Measurements from ENCODE around the gene PDLIM3.
"Not testable (repeated sequence)": the region's sequence is repeated elsewhere in the genome, so short reads cannot be mapped to it uniquely, and the experiment has no call there.

Gene PDLIM3

DNA sequence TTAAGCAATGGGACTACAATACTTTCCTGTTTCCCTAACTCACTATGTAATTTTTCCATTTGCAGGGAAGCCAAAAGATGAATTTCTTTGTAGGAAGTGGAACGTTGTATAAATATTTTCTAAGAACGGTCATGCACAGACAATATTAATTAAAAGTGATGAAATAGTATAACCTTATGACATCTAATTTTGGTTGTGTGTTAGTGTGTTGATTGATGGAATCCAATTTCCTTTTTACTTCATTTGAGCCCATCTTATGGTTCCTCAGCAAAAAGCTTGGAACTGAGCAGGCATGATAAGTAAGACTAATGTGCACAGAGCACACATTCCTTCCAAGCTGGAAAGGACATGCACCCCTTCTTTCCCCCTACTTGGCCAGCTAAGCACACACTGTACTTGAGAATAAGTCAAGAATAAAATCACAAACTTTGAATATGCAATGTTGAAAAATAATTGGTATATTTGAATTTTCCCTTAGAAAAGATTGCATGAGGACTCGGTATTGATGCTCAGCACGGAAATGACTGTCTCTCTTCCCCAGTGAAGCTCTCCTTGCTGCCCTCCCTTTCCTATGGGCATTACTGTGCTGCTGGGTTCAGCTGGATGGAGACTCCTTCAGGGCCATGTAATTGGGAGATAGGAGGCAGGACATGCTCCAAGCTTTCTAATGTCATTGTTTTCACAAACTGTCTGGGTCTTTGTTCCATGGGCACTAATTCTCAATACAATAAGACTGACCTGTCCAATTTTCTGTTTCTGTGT, 19.2 kb upstream of the PDLIM3 start:
- no peak for DNase-seq

DNA sequence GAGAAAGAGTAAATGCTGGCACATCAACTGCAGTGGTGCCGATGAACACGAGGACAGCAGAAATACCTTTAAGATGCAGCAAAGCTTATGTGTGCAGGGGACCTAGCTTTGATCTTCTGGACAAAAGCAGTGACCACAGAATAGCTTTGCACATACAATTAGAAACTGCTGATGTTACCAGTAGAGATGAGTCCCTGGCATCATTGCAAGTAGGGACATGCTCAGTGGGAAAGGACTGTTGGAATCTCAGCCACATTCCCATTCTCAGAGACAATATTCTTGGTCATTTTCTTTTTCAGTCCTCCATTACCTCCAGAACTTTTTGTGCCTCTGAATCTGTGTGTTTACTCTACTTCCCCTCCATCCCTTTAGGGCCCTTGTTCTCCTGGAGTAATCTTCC, 16.9 kb upstream of the PDLIM3 start:
- no peak for DNase-seq

DNA sequence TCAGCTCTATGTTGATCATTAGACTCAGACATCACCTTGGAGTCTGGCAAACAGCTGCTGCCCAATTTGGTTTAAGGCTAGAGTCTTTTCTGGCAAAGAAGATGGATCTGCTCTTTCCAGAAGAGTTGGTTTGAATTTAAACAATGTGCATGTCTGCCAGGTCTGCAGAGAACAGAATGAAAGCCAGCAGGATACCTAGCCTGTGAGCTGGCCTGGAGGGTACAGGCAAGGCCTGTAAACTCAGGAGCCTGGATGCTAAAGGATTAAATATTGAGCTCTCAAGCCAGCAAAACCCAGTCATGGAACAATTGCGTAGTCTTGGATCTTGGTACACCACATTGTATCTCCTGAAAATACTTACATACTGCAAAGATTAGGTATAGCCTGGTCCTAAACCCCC, 15.6 kb upstream of the PDLIM3 start:
- no peak for DNase-seq

DNA sequence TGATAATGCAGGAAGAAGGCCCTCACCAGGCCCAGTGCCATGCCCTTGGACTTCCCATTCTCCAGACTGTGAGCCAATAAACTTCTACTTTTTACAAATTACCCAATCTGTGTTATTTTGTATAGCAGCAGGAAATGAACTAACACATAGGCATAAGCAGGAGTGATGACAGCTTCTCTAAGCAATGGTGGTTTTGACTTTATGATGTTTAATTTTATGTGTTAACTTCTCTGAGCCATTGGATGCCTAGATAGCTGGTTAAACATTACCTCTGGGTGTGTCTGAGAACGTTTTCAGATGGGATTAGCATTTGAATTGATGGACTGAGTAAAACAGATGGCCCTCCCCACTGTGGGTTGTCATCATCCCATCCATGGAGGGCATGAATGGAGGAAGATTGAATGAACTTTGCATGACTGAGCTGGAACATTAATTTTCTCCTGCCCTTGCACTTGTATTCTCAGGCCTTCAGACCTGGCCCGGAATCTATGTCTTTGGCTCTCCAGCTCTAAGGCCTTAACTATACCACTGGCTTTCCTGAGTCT, 13.9 kb upstream of the PDLIM3 start:
- no peak for DNase-seq

DNA sequence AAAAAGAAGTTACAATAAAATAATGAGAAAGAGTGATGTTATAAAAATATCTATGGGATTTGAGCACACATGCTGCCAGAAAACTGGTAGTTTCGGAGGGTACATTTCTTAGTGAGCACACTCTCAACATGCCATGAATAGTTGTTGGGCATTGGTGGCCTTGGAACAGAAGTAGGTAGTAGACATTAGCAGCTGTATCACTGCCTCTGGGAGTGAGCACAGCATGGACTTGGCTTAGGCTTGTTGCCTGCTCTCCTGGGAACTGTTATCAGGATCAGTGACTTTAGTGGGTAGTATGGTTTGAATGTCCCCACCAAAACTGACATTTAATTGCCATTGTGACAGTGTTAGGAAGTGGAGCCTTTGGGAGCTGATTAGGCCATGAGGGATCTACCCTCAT, 13.3 kb upstream of the PDLIM3 start:
- DNase-seq, result no peak

DNA sequence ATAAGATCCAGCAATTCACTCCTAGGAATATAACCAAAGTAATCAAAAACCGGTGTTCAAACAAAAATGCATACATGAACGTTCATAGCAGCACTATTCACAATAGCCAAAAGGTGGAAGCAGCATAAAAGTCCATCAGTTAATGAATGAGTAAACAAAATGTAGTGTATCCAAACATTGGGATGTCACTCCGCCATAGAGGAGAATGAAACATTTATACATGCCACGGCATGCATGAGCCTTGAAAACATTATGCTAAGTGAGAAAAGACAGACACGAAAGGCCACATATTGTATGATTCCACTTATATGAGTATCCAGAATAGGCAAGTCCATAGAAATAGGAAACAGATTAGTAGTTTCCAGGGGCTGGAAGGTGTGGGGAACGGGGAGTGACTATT, 11.0 kb upstream of the PDLIM3 start:
- no peak for DNase-seq

DNA sequence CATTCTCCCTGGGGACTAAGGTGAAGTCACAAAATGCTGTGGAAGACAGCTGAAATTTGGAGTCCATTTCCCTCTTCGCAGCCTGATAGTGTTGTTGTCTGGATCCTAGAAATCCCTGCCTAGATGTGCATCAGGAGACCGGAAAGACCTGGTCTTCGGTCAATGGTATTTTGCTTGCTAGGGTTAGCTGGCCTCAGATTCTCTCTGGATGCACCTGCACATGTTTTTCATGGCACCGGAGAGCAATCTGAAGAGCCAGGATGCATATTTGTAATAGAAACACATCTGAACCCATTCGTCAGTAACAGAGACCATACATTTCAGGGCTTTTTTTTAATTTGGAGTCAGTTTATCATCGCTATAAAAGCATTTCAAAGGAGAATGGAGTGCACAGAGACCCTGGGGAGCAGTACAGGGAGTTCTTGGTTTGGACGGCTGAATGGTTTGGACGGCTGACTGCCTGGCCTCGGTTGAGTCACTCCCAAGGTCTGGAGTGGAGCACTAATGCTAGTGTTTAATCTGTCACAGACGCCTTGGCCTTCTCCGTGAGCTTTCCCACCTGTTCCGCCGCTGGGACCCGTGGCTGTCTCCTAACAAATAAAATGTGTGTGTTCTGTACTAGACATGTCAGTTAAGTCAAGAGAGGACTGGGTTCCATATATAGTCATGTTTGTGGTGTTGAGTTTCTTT, 7.5 kb upstream of the PDLIM3 start:
- DNase-seq, result no peak

DNA sequence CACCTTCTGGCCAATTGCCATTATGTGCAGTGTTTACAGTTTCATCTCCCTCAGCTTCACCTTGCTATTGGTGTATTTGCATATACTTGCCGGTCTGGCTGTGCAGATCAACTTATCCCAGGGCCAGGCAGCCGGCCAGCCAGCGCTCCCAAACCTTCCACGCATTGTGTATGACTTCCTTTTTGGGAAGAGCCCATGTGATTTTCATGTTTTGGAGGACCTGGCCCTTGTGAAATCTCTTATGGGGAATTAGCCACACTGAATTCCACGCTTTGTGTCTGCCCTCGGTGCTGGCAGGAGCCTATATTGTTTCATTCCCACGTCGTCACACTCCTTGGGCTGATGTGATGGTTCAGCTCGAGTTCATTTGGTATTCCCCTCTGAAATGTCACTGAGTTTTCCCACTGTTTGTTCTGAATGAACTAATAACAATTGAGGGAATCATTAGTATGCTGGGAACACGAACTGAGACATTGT, 6.0 kb upstream of the PDLIM3 start:
- peak in 19 of 51 donors; percentile 4 to 58 (median 35) for DNase-seq

DNA sequence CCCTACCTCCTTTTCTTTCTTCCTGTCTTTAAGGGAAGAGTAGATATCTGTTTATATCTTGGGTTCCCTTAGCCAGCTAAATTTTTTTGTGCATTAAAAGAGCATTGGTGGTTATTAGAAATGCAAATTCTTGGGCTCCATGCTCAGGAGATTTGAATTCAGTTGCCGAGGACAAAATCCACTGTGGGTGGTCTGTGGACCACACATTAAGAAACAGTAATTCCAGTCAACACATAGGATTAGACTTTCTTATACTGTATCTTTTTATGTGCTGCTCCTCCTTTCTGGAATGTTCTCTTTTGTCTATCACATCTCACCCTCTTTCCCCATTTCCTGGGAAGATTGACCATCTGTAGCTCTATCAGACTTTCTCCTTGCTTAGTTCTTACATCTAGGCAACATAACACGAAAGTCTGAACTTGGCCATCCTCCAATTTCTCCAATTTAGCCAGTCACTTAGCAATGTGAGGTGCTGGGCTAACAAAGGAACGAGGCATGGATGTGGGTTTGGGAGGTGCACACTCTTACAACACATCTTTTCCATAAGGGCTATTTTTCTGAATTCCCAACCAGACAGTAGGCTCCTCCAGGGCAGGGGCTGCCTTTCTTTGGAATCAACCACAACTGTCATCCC, 5.3 kb upstream of the PDLIM3 start:
- DNase-seq, result no peak

DNA sequence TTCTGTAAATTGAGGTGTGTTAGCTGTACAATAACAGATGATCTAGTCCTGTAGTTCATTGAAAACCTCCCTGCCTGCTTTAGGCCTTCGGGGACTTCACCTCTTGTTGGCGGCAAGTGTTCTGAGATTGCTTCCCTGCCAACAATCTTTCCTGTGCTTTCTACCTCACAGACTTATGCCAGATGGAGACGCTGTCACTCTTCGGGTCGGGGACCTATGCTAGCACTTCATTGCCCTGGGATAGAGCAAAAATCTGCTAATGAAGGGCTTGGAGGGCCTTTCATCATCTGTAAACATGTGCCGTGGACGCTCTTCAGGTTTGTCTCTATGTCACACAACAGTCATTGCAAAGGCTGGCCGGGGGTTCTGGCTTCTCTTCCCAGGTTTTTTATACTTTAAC, 4.7 kb upstream of the PDLIM3 start:
- DNase-seq, result no peak

DNA sequence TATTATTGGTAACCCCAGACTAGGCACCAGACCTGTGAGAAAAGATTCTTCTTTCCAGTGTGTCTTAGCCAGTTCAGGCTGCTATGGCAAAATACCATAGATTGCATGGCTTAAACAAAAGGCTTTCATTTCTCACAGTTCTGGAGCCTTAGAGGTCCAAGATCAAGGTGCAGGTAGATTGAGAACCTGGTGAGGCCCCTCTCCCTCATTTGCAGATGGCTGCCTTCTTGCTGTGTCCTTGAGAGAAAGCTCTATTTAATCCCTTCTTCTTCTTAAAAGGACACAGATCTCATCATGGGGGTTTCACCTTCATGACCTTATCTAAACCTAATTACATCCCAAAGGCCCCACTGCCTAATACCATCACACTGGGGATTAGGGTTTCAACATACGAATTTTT, 3.5 kb upstream of the PDLIM3 start:
- DNase-seq, result no peak

DNA sequence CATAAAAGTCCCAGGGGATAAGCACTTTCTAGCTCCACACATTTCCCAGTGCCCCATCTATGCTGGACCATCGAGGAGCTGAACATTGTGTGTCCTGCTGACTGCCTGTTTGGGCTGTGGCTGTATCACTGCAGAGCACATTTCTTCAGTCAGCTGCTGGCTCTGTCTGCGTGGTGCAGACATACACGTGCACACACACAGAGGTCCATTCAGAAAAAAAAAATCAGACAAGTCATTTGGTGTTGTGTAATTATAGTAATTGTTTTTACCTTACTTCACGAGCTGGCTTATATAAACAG, 1.1 kb upstream of the PDLIM3 start:
- DNase-seq, result peak in 13 of 51 donors; percentile 3 to 52 (median 19)

DNA sequence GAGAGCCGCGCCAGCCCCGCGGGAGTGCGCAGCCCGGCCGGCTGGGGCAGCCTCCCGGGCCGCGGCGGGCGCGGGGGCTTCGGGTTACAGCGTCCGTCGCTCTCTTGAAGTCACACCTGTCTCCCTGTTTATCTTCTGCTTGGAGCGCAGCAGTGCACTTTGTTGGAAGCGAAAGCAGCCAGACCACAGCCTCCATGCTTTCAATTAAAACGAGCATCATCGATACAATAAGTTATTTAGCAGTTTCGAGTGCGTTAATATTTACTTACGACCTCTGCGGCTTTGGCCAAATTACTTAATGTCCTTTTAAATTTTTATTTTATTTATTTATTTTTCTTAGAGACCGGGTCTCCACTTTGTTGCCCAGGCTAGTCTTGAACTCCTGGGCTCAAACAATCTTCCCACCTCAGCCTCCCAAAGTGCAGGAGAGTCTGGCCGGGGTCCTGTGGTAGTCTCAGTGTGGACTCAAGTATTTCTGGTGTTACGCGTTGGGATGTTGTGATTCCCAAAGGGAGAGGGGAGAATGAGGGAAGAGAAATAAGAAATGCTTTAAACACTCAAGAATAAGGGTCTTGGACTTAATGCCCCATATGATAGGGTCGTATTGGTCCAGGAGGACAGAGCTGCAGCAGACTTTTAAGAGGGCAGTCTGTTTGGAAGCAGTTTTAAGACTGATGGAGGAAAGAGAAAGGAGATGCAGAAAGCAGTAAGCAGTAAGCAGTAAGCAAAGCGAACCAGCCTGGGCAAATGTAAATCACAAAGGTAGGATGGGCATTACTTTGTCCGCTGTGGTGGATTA, 504 bp upstream of the PDLIM3 start:
- peak in 1 of 51 donors; percentile 6 for DNase-seq

DNA sequence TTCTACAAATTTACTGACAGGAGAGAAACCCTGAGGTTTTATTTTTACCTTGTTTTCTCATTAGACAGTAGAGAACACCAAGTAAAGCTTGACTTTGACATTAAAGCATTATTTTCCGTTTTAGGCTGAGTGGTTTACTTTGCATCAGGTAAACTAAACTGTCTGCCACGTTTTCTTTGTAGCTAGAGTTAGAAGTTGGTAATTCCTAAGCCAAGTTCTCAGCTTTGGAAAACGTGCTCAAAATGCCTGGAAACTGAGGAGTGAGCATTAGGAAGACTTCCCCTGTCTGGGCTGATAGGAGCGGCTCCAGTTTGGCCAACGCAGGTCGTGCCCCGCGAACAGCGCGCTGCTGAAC, 819 bp downstream of the PDLIM3 start:
- DNase-seq, result no peak

DNA sequence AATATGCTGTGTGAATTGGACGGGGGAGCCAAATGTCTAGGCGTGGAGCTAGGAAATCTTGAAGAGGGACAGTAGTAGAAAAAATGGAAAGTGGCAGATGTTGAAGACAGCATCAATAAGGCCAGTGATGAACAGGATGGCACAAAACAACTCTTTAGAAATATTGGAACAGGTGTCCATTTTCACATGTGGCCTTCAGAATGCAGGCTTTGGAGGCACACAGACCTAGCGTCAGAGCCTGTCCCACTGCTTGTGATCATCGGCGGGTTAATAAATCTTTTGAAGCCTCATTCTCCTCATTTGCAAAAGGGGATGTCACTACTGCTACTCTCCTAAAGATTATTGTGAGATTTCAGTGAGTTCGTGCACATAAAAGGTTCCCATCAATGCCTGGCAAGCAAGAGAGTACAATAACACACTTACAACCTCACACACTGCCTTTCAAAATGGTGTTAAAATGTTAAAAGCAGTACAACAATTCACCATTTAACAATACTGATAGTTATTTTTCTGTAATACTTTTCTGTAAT, 2.4 kb downstream of the PDLIM3 start:
- DNase-seq, result no peak

DNA sequence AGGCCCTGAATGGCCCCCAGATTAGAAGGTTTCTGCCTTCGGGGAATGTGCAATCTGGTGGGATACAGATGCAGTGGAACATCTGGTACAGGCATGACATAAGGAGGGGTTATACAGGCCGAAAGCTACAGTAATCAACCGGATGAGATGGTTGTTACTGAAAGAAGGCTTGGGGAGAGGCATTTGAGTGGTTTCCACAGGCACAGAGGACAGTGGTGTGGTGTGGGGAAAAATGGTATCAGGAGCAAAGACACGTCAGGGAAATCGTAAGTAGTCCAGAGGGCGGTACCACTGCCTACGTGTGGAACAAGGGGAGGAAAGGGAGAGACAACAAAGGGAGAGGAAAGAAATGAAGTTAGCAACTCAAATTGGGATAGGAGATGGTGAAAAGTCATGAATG, 3.0 kb downstream of the PDLIM3 start:
- no peak for DNase-seq

DNA sequence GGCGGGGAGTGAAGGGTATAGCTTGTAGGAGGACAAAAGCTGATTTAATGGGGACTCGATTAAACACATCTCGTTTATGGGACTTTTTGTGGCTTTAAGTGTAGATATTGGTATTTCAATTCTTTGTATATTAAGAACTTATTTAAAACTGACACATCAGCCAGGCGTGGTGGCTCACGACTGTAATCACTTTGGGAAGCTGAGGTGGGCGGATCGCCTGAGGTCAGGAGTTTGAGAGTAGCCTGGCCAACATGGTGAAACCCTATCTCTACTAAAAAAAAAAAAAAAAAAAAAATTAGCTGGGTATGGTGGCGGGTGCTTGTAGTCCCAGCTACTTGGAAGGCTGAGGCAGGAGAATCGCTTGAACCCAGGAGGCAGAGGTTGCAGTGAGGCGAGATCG, 3.7 kb downstream of the PDLIM3 start:
- not testable (repeated sequence) for DNase-seq

DNA sequence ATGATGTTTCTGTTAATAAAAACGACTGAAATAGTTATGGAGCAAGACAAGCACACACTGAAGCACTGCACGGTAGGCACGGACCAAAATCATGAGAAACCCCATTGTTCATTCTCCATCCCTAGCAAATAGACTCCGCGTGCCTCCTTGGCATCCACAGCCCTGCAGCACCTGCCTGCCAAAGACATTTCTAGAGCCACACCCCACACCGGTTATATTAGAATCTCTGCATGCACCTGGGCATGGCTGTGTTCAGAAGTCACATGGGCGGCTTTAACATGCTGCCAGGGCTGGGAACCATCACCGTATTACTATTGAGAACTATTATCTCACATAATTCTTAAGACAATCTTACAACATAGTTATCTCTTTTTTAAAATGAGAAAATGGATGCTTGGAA, 5.9 kb downstream of the PDLIM3 start:
- DNase-seq, result no peak

DNA sequence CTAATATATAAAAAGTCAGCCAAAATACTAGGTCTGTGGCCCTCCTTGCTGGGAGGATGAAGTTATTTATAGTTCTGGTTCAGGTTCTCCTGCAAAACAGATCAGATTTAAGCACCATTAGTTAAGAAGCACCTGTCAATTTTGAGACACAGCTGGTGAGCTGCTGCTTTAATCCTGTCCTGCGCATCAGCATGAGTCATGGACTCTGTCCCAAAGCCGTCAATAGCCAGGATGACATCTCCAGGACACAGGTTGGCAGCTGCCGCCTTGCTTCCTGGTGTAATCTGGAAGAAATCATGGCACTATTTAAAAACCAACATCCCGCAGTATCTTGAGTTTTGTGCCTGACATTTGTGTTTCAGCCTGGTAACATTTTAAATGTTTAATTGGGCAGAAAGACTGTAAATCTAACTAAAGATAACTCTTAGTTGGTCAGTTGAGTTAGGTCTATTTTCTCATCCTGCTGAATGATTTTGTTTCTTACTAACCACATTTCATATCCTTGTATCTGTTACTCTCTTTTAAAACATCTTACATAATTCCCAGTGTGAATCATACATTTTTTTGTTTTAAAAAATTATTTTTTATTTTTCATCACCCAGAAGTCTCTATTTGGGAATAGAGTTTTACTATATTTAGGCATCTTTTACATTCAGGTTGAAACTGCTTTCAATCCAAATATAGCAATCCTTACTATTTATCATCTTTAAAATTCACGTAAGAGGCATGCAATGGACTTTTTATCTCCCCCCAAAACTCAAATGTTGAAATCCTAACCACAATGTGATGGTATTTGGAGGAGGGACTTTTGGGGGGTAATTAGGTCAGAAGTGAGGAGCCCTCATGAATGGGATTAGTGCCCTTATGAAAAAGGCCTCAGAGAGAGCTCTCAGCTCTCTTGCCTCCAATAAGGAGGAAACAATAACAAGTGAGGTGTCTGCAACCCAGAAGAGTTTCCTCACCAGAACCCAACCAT, 10.1 kb downstream of the PDLIM3 start:
- no peak for DNase-seq

DNA sequence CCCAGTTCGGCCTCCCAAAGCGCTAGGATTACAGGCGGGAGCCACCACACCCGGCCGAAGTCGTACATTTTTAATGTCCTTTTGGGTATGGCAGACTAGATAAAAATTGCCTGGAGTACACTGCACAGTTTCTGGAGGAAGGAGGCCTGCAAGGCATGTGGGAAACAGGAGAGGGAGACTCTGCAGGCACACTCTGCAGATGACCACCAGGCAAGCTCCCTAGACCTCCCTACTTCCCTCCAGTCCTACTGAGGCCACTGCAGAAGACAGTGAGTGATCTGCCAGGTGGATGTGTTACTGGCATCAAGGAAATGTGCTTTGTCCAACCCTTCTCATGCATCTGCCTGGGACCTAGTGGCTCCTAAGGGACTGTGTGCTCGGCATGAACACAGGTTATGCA, 11.4 kb downstream of the PDLIM3 start:
- no peak for DNase-seq
